Duodenal mucosa (tissue), 2 donors: ENCODE results near the gene TMEM200C.

Experiments used
- H3K27ac ChIP-seq: one replicate; pipeline ENCODE4 v1.7.0; 2013; ENCODE audit warnings: low read depth, low read length
- H3K27me3 ChIP-seq, 2 donors: one replicate each; pipeline ENCODE4 v1.7.0; 2013; ENCODE audit warnings: low read length in 2 of 2, control low read depth in 1 of 2; ENCODE audit not compliant: insufficient read depth in 2 of 2, control insufficient read depth in 1 of 2
- H3K36me3 ChIP-seq, 2 donors: one replicate each; pipeline ENCODE4 v1.7.0; 2013; ENCODE audit warnings: low read length in 2 of 2, control low read depth in 1 of 2; ENCODE audit not compliant: insufficient read depth in 2 of 2, control insufficient read depth in 1 of 2
- H3K4me1 ChIP-seq, 2 donors: one replicate each; pipeline ENCODE4 v1.7.0; 2013; ENCODE audit warnings: low read length in 2 of 2, control low read depth in 1 of 2; ENCODE audit not compliant: insufficient read depth in 2 of 2, control insufficient read depth in 1 of 2
- H3K4me3 ChIP-seq, 2 donors: one replicate each; pipeline ENCODE4 v1.7.0; 2013; ENCODE audit warnings: low read length in 2 of 2, low read depth in 1 of 2
- H3K9ac ChIP-seq, 2 donors: one replicate each; pipeline ENCODE4 v1.7.0; 2013; ENCODE audit warnings: low read length in 2 of 2, low read depth in 1 of 2
- H3K9me3 ChIP-seq, 2 donors: one replicate each; pipeline ENCODE4 v1.7.0; 2013; ENCODE audit warnings: low read length in 2 of 2, control low read depth in 1 of 2; ENCODE audit not compliant: control insufficient read depth in 1 of 2

TMEM200C gene

DNA sequence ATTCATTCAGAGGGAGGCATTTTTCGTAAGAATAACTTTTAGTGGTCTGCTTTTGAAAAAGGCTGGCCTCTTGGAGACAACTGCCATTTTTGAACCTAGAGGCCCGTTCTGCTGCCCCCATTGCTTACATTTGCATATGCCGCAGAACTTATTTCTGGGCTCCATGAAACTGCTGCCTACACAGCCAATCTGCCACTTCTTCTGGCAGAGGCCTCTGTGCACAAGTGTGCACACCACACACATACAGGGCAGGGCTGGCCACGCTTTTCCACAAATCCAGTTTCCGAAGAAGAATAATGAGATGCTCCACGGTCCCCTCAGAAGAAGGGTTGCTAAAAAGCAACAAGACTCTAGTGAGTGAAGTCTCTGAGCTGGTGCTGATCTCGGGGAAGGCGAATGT lies 56.2 kb downstream of the TMEM200C start:
- H3K27ac ChIP-seq = no peak overlapping the region
- no peaks in the 10 kb centered on the region for H3K27me3 ChIP-seq
- no peaks in the 10 kb centered on the region for H3K4me1 ChIP-seq
- no peaks in the 10 kb centered on the region for H3K36me3 ChIP-seq
- no peak overlapping the region for H3K9ac ChIP-seq
- no peak overlapping the region for H3K4me3 ChIP-seq
- H3K9me3 ChIP-seq = no peaks in the 10 kb centered on the region
